Ramos (cell line): ENCODE results near the gene EHMT1.

ENCODE experiments used
- in situ Hi-C: fragments of 300-500 bp; cut with MboI; formaldehyde crosslinking; loops from one replicate; pipeline ENCODE4 v1.14.3; 2022; ENCODE audit warnings: low sequenced_read_pairs; ENCODE audit not compliant: unreplicated experiment

The EHMT1 gene

GRCh38 chr9:137669261-137669672 is 50.5 kb downstream of the EHMT1 start:
- in situ Hi-C loops = no loop called here

- in situ Hi-C loops = no loop called here
Observed at GRCh38 chr9:137670391-137671195, 51.8 kb downstream of the EHMT1 start.

- in situ Hi-C loops = no loop called here
Observed at GRCh38 chr9:137671196-137671538, 52.4 kb downstream of the EHMT1 start.

- in situ Hi-C loops = no loop called here
Observed at GRCh38 chr9:137671721-137672120, 52.9 kb downstream of the EHMT1 start.

GRCh38 chr9:137672907-137673791 is 54.3 kb downstream of the EHMT1 start:
- in situ Hi-C loops = no loop called here

GRCh38 chr9:137673886-137674285 is 55.1 kb downstream of the EHMT1 start:
- in situ Hi-C loops = no loop called here

GRCh38 chr9:137674307-137674975 is 55.6 kb downstream of the EHMT1 start:
- in situ Hi-C loops = no loop called here

GRCh38 chr9:137674976-137675320 is 56.1 kb downstream of the EHMT1 start:
- in situ Hi-C loops = no loop called here

- in situ Hi-C loops = no loop called here
Observed at GRCh38 chr9:137676998-137677397, 58.2 kb downstream of the EHMT1 start.

GRCh38 chr9:137678202-137678601 is 59.4 kb downstream of the EHMT1 start:
- in situ Hi-C loops = no loop called here

GRCh38 chr9:137679249-137679648 is 60.4 kb downstream of the EHMT1 start:
- in situ Hi-C loops = no loop called here

- in situ Hi-C loops = no loop called here
Observed at GRCh38 chr9:137679695-137680305, 61.0 kb downstream of the EHMT1 start.

GRCh38 chr9:137680444-137681358 is 61.9 kb downstream of the EHMT1 start:
- in situ Hi-C loops = no loop called here

GRCh38 chr9:137682428-137683105 is 63.8 kb downstream of the EHMT1 start:
- in situ Hi-C loops = no loop called here

- in situ Hi-C loops = no loop called here
Observed at GRCh38 chr9:137683262-137683864, 64.6 kb downstream of the EHMT1 start.

- in situ Hi-C loops = no loop called here
Observed at GRCh38 chr9:137685035-137685740, 66.4 kb downstream of the EHMT1 start.

- in situ Hi-C loops = no loop called here
Observed at GRCh38 chr9:137685741-137686420, 67.1 kb downstream of the EHMT1 start.
